PFSK-1 (cell line): Measurements from ENCODE around the gene FAM83B.

ENCODE experiments used
- FOXP2 ChIP-seq: optimal IDR thresholded peaks from 2 replicates; pipeline ENCODE3; 2011; ENCODE audit warnings: borderline replicate concordance, control low read depth, inconsistent platforms; ENCODE audit not compliant: insufficient read depth; ENCODE audit errors: extremely low read length, extremely low read depth
- POLR2AphosphoS5 ChIP-seq: IDR thresholded peaks from 2 replicates; pipeline ENCODE4 v1.6.1; 2012; ENCODE audit warnings: low read depth, mild to moderate bottlenecking, control low read depth, low read length, moderate library complexity
- REST ChIP-seq, 2 experiments: IDR thresholded peaks; 2 replicates each; pipeline versions ENCODE4 v1.6.1 to v1.8.0; 2011 to 2012; ENCODE audit warnings: low read depth in 2 of 2, low read length in 2 of 2, control low read depth in 1 of 2, inconsistent platforms in 1 of 2, mild to moderate bottlenecking in 1 of 2, moderate library complexity in 1 of 2; ENCODE audit not compliant: insufficient read depth in 1 of 2
- SIN3A ChIP-seq: IDR thresholded peaks from 2 replicates; pipeline ENCODE4 v1.6.1; 2012; ENCODE audit warnings: mild to moderate bottlenecking, low read length, moderate library complexity, borderline replicate concordance; ENCODE audit not compliant: insufficient read depth
- TAF1 ChIP-seq: IDR thresholded peaks from 2 replicates; pipeline ENCODE4 v1.6.1; 2012; ENCODE audit warnings: low read length, control low read depth, borderline replicate concordance; ENCODE audit not compliant: insufficient read depth

- no peak for TF ChIP-seq POLR2AphosphoS5
- TF ChIP-seq TAF1: no peak
- no peak for TF ChIP-seq REST (IDR thresholded peaks at IDR 0.05; ENCODE audit: insufficient read depth in 1 of 2, low read depth in 2 of 2, low read length in 2 of 2)
- no peak for TF ChIP-seq SIN3A
- no peak for TF ChIP-seq FOXP2
Observed at GRCh38 chr6:54970337-54970736, 123.8 kb downstream of the FAM83B start.
